Right lobe of liver (tissue), 4 donors: ENCODE data around the gene MCOLN2.

ENCODE experiments used
- POLR2A ChIP-seq: fragments of 450-650 bp; IDR thresholded peaks from one replicate; pipeline ENCODE4 v1.6.1; 2017; ENCODE audit warnings: antibody characterized with exemption, mild to moderate bottlenecking
- TF ChIP-seq, protein P1 (sequence below), 4 donors: fragments of 200-600 bp in 3 of 4; fragments of 450-650 bp in 1 of 4; IDR thresholded peaks; one replicate each; pipeline versions ENCODE4 v1.5.1 to v1.8.0; 2016 to 2022; ENCODE audit warnings: antibody characterized with exemption in 4 of 4, mild to moderate bottlenecking in 2 of 4
- donor health status: DM: no; HTN: no; CAD: no.
- donor health status: DM: no; HTN: no; CAD: no.
- donor health status: DM: no; HTN: yes; CAD: no.

DNA sequence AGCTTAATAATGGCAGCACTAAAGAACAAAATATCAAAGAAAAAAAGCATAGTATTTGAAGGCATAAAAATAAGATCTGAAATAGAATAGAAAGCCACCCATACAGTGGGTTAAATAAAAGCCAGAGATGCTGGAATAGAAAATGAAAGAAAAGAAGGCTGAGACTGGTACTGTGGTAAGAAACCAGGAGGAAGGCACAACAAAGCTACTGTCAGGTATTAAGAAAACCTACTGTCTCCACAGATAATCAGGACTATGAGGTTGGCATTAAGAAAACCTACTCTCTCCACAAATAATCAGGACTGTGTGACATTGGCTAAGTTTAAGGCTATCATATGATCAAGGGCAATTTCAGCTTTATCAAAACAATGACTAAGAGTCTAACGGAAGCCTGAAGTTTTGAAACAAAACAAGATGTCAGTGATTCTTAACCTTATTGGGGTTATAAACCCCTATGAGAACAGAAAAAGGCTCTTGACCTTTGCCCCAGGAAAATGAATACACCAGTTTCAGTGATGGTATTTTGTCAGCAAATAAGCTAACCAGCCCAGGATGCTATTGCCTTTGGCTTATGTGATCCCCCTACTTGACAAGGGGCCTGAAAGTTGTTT lies 24.4 kb downstream of the MCOLN2 start:
- TF ChIP-seq, protein P1, sequence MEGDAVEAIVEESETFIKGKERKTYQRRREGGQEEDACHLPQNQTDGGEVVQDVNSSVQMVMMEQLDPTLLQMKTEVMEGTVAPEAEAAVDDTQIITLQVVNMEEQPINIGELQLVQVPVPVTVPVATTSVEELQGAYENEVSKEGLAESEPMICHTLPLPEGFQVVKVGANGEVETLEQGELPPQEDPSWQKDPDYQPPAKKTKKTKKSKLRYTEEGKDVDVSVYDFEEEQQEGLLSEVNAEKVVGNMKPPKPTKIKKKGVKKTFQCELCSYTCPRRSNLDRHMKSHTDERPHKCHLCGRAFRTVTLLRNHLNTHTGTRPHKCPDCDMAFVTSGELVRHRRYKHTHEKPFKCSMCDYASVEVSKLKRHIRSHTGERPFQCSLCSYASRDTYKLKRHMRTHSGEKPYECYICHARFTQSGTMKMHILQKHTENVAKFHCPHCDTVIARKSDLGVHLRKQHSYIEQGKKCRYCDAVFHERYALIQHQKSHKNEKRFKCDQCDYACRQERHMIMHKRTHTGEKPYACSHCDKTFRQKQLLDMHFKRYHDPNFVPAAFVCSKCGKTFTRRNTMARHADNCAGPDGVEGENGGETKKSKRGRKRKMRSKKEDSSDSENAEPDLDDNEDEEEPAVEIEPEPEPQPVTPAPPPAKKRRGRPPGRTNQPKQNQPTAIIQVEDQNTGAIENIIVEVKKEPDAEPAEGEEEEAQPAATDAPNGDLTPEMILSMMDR (IDR thresholded peaks at IDR 0.05): no peak
- TF ChIP-seq POLR2A: no peak
